ENCODE results near the gene TMOD4. TPM values are rescaled to one million over a fixed set of nuclear protein-coding genes. Genes with fewer than 3 reads are reported as not detected.

The TMOD4 gene
- total RNA-seq, 1 experiment from 2014 or later = not detected

DNA sequence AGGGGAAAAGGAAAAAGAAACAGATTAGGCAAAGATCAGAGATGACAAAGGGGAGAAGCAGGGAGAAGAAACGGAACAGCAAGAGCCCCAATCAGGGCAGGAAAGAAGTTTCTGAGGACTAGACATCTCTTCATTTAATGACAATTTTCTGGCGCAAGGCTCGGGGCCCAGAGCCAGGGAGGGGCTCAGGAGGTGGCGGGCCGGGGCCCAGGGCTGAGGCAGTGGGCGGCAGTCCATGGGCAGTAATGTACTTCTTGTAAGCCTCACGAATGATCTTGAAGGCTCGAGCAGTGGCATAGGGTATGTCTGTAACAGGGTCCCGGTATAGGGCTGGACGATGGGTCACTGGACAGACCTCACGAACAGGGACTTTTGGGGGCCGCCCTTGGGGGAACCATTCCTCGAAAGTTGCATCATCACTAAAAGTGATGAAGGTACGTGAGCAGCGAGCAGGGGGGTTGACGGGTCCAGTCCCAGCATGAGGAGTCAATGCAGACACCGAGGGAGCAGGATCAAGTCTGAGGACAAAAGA lies 799 bp upstream of the TMOD4 start:
- no peak for DNase-seq (ENCODE audit: low read depth)

DNA sequence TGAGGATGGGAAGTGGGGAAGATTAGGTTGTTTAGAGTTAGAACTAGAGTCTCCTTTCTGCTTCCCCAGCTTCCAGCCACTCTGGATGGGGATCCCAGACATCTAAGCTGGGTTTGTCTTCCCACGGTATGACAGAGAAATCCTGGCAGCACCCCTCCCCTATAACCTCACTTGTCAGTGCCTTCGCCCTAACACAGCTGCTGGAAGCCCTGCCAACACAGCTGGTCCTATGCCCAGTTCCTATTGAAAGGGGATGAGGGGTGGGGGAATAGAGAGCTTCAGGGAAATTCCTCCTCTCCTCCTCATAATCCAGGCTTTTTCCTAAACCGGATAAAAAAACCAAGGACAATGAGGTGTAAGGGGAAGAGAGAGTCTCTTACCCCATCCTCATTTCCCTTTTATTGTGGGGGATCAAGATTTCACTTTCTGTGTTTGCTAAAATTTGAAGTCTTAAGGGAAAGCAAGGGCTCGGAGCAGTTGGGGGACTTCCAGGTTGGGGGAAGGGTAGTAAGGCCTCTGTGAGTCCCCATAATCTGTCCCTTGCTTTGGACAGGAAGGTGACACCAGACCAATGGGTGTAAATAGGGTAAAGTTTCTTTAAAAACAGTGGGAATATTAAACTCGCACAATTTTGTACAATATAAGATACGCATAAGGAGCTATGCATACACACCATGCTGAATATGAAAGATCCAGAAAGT lies 590 bp downstream of the TMOD4 start:
- DNase-seq (ENCODE audit: low read depth) = no peak

- DNase-seq (ENCODE audit: low read depth) = no peak
These were observed 4.6 kb downstream of the TMOD4 start for GRCh38 chr1:151171190-151171589.

DNA sequence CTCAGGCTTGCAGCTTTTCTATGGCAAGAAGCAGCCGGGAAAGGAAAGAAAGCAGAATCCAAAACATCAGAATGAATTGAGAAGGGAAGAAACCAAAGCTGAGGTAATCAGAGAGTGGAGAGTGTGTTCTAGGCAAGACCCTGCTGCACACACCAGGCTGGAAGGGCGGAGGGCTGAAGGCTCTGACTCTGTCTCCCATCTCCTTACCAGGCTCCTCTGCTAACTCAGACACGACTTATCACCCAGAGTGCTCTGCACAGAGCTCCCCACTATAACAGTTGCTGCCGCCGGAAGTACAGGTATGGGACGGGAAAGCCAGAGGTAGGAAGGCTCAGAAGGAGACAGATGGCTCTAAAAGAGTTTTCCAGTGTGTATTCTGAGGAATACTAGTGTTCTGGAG lies 8.7 kb downstream of the TMOD4 start:
- no peak for DNase-seq (ENCODE audit: low read depth)

DNA sequence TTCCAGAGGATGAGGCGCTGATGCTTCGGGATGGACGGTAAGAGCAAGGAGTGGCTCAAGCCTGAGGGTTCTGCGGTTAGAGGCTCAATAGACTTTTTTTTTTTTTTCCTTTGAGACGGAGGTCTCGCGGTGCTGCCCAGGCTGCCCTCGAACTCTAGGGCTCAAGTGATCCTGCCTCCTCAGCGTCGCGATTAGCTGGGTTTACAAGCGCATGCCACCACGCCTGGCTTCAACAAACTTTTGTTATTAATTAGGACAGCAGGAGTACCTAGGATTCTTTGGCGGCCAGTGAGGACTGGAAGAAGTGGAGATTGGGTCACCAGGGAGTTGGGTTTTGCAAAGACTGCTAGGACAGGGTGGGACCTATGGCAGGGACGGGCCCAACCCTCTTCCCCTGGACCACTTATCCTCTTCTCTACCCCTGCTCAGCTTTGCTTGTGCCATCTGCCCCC lies 9.2 kb downstream of the TMOD4 start:
- DNase-seq (ENCODE audit: low read depth) = peak; percentile 78

- peak; percentile 99 for DNase-seq (ENCODE audit: low read depth)
These were observed 9.9 kb downstream of the TMOD4 start, which contains the start of the genes LYSMD1 and SCNM1 for GRCh38 chr1:151165738-151166504. LYSMD1 (minus strand) TSS chr1:151165902; CDS start chr1:151165258, 644 bp downstream. SCNM1 (plus strand) TSS chr1:151166144; CDS start chr1:151166153, 9 bp downstream.

DNA sequence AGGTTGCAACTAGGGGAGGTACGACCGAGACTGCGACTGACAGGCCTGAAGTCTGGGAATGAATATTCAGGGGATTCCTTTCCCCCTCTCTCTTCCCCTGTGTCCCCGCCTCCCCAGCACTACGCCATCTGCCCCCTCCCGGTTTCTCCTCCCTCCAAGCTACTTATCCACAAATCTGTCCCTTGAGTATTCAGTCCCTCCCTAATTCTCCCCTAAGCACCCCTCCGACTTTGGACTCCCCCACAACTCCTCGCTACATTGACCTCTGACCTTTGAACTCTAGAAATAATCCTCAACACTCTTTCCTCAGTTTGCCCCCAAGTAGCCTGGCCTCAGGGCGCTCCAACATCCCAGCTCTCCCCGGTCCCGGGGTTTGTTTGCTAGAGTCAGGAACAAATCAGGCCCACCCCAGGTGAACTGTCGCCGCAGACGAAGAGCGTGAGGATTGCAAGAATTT lies 10.5 kb downstream of the TMOD4 start:
- peak; percentile 26 for DNase-seq (ENCODE audit: low read depth)

- no peak for DNase-seq (ENCODE audit: low read depth)
These were observed 11.0 kb downstream of the TMOD4 start for GRCh38 chr1:151164732-151165280.

DNA sequence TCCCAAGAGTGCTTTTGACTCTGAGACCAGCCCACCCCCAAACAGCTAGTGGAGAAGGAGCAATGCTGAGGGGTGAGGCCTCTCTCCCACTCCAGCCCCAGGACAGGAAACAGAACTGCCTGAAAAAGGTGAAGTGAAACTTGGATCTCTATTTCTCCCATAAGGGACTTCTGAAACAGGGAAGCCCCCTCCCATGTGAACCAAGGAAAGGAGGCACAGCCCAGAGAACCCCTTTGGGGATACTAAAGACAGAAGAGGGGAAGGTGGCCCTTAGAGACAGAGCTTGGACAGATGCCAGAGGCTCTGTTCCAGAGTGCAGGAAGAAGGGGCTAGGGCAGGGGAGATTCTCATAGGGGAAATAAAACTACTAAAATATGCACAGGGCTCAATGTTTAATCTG lies 16.4 kb downstream of the TMOD4 start:
- DNase-seq (ENCODE audit: low read depth) = no peak

GRCh38 chr1:151158751-151159251 lies 17.0 kb downstream of the TMOD4 start:
- DNase-seq (ENCODE audit: low read depth) = no peak

GRCh38 chr1:151158326-151158725 lies 17.5 kb downstream of the TMOD4 start:
- no peak for DNase-seq (ENCODE audit: low read depth)

DNA sequence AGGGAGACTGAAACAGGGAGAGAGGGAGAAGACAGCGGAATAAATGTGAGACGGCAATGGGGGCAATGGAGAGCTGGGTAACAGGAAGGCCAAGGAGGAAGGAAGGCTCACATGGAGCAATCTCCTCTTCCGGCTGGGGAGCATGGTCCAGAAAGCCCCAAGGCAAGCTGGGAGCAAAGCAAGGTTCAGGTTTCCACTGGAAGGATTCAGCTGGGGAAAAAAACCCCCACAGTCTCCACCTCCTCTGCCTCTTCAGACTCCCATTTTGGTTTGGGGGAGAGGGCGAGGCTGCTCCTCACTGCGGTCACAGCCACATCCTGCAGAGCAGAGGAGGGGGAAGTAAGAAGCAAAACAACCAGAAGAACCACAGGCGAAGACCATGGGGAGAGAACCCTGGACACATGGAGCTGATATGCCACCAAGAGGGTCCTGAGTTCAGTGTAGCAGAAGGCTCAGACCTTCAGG lies 18.7 kb downstream of the TMOD4 start:
- no peak for DNase-seq (ENCODE audit: low read depth)

DNA sequence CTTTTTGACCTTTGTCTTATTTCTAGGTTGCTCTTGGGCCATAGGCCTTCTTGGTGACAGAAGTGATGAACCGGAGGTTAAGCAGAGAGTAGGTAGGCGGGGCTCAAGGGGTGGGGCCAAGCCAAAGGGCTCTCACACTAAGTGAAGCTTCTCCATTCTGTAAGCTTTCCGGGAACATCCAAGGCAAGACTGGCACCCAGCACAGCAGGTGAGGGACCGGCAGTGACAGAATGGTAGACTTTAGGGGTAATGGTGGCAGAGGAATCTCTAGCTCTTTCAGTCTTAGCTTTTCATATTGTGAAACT lies 19.3 kb downstream of the TMOD4 start, which contains the start of gene TNFAIP8L2:
Gene TNFAIP8L2 (plus strand): TSS at position 135 of the 305 bp plus-strand sequence. CDS start 2,049 bp downstream, outside the sequence.
- no peak for DNase-seq (ENCODE audit: low read depth)

DNA sequence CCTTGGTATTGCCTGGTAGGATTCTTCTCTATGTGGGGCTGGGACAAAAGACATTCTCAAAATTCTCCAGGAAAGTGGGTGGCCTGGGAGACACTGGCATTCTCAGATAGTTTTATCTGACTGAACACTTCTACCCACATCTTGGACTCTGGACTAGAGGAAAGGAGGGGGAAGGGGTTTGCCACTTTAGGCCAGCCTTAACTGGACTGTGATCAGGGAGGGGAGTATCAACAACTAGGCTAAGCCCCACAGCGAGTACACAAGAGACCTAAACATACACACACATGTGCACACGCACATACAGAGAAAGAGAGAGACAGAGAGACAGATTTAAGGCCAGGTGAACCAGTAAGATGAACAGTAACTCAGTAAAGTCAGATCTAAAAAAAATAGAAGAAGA lies 28.1 kb downstream of the TMOD4 start:
- DNase-seq (ENCODE audit: low read depth) = no peak

GRCh38 chr1:151147132-151147503 lies 28.7 kb downstream of the TMOD4 start:
- DNase-seq (ENCODE audit: low read depth) = no peak

- peak; percentile 93 for DNase-seq (ENCODE audit: low read depth)
These were observed 29.2 kb downstream of the TMOD4 start, which contains the start of gene SEMA6C for GRCh38 chr1:151146412-151147131. SEMA6C (minus strand) TSS chr1:151146631; CDS start chr1:151142621, 4,010 bp downstream.

GRCh38 chr1:151146072-151146411 lies 29.7 kb downstream of the TMOD4 start:
- peak; percentile 24 for DNase-seq (ENCODE audit: low read depth)

DNA sequence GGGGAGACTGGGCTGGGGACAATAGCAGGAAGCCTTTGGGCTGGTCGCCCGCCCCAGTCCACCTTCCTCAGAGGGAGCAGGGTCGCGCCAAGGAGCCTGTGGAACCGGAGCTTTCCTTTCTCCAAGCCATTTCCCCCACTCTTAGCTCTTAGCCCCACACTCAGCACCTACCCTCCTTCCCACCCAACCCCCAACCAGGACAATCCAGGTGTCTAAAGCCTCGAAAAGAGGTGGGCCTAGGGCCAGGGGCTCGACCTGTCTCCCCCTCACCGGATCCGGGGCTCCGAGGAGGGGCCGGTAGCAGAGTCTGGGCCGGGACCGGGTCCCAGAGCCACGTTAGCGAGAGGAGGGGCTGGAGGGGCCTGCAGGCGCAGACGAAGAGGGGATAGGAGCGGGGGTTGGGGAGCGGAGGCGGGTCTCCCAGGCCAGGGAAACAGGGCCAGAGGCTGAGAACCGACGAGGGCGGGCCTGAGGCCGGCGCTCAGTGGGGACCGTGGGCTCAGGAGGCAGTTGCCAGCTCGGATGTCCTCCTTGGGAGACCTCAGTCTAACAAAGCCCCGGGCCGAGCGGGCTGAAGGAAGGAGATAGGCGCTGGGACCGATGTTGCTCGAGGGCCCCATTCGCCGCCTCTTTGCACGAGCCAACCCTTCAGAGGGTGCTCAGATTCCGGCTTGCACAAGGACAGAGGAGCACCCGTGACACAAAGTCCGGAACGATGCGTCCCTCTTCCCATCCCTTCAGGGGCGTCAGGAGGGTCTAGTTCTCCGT lies 30.3 kb downstream of the TMOD4 start:
- peak; percentile 5 for DNase-seq (ENCODE audit: low read depth)

DNA sequence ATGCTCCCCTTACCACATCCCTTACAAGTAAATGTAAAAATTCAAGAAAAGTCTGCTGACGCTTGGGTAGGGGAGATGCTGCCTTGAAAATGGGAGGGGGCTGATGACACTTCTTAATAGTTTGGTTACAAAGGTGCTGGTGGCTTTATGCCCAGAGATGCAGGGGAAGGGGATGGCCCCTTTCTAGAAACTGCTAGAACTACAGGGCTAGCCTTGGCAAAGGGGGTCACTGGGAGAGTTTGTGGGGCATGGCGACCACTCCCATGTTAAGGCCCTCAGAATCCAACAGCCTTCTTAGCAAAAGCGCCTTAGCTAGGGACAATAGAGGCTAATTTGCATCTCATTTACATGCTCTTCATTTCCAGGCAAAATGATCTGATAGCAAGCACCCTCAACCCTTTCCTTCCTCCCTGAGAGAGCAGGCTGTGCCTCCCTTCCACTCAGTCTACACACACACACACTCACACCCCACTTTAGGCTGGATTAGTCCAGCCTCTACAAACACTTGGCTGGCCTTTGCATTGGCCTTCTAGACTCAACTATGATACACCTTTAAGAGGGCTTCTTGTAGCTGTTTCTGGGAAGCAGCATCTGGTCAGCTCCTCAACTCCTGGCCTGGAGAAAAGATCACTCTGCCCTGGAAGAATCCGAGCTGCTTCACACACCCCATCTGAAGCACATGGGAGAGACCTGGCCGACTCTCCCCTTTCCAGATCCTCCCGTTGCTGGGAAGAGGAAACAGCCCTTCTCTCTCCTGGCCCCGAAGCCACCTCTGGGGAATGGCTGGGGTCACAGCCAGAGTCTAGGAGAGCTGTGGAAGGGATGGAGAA lies 31.1 kb downstream of the TMOD4 start:
- DNase-seq (ENCODE audit: low read depth) = peak; percentile 23

DNA sequence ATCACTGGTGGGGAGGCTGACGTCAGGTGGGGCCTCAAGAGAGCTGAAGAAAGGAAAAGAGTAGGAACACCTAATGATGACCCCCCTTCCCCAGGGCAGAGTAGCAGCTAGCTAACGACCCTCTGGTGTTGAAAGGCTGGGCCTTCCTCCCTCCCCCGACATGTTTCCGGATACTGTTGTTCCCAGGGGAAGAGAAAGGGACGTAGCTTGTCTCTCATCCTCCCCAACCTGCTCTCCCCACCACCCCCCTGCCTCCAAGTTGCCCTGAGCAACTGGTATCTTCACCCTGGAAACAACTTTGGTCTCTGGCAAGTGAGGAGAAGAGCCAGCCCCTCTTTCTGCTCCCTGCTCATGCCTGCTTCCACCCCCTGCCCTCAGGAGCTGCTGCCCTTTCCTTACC lies 31.8 kb downstream of the TMOD4 start:
- DNase-seq (ENCODE audit: low read depth) = no peak

All from M059J (cell line).